Astrocyte of the hippocampus (primary cell): ENCODE data around the gene PPP2R2C.

Source experiments
- DNase-seq: peaks from one replicate; pipeline ENCODE4 v3.0.0; 2011; ENCODE audit warnings: low read depth, low spot score

The PPP2R2C gene

DNA sequence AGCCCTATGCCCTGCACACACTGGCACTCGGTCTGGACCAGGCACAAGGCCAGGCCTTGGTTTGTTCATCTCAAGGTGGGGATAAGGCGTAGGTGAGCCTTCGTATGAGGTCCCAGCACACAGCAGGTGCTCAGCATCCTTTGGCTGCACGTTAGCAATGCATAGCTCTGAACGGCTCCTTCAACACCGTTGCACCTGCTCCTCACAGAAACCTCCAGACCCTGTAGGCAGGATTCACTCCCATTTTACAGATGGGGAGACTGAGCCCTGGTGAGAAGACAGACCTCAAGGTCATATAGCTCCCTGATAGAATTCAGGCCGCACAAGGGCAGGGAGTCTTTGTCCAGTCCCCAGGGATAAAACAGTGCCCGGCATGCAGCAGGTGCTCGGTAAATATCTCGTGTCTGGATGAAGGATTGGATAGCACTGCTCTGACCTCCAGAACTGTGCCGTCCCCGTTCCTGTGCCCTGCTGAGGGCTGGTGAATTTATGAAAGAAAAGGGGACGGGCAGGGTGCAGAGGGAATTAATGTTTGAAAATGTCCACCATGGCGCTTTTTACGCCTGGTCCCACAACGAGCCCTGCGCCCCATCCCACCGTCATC, 2.4 kb downstream of the PPP2R2C start:
- DNase-seq = no peak

DNA sequence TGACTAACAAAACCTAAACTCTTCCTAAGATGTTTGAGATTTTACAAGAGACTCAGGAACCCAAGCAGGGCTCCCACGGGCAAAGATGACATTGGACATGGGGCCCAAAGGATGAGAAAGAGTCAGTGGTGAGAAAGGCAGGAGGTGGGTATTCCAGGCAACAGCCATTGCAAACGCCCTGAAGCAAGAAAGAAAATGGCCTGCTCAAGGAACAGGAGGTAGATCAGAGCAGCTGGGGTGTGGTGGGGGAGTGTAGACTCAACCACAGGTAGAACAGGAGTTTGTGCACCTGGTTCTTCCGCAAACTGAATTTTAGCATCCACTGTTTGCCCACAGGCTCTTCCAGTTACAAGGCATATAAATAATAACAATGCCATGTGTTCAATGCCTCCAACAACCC, 3.3 kb downstream of the PPP2R2C start:
- DNase-seq = no peak

DNA sequence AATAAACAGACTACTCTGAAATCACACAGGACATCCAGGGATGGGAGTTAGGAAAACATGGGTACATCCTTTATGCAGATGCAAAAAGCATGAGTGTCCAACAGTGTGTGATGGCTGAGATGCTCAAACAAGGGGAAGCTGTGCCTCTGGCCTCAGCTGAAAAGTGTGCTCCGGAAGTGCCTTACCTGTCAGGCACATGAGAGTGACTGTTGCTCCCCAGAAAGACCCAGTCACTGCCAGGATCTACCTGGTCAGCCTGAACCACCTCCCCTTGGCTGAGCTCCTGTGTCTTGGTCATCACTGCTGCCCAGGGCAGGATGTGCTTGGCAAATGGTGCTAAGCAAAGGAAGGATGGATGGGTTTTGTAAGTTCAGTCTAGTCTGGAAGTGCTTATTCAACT, 4.0 kb downstream of the PPP2R2C start:
- no peak for DNase-seq

GRCh38 chr4:6467600-6467999, 4.8 kb downstream of the PPP2R2C start:
- no peak for DNase-seq

- DNase-seq = no peak
Observed at GRCh38 chr4:6466756-6467381, 5.5 kb downstream of the PPP2R2C start.

GRCh38 chr4:6465955-6466354, 6.5 kb downstream of the PPP2R2C start:
- no peak for DNase-seq

DNA sequence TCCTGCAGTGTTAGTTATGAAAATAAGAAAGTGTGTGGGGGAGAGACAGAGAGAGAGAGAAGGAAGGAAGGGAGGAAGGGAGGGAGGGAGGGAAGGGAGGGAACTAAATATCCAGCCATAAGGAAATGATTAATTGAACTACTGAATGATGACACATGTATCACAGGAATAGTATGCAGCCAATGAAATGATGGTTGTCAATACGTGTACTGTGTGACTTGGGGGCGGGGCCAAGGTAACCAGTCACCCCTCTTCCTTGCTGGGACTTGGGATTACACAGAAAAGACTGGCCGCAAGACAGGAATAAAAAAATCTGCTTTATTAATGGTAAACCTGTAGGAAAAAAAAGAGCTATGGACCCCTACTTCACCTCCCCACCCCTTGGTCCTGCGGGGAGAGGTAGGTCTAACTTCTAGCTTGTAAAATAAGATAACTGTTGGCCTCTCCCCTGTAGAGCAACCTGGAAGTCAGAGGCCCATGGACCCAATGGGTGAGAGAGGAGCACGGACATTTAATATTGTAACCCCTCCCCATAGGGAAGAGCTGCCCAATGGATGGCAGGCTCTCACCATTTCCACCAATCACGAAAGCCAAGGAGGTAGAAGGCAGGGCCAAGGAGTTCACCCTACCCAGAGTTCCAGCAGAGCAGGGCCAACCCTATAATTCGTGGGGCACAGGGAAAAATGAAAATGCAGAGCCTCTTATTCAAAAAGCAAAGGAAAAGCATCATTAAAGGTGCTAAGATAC, 7.4 kb downstream of the PPP2R2C start:
- DNase-seq = no peak

- DNase-seq = no peak
Observed at GRCh38 chr4:6463311-6464289, 8.8 kb downstream of the PPP2R2C start.

- no peak for DNase-seq
Observed at GRCh38 chr4:6461301-6462165, 10.9 kb downstream of the PPP2R2C start.

DNA sequence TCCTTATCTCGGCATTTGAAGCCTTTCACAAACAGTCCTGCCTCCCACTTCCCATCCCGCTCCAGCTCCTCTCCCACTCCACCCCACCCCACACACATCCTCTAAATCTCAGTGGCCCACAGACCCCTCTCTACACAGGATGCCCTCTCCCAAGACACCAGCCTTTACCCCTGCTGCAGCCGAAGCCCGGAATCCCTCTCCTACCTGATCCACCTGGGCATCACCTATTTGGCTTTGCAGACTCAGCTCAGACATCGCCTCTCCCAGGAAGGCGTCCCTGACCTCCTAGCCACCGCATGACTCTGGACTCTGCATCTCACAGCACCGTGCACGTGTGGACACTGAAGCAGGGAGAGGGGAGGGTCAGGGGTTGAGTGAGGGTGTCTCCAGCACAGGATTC, 11.5 kb downstream of the PPP2R2C start:
- DNase-seq = no peak

DNA sequence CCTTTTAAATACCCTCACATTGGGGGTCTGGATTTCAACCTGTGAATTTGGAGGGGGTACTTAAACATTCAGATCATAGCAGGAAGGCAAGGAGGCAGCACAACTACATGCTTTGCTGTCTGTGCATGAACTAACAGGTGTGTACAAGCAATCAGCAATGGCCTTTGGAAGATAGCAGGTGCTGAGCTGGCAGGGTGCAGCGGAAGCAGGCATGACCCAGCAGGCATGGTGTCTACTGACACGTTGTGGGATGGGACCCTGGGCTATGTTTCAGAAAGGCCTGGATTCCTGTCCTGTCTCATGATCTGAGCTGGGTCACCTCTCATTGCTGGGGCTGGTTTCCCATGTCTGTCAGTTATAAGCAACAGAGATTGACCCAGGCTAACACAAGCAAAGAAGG, 13.9 kb downstream of the PPP2R2C start:
- no peak for DNase-seq

GRCh38 chr4:6456450-6456849, 16.0 kb downstream of the PPP2R2C start:
- DNase-seq = no peak

GRCh38 chr4:6454112-6454910, 18.1 kb downstream of the PPP2R2C start:
- no peak for DNase-seq

GRCh38 chr4:6453688-6453990, 18.8 kb downstream of the PPP2R2C start:
- no peak for DNase-seq

DNA sequence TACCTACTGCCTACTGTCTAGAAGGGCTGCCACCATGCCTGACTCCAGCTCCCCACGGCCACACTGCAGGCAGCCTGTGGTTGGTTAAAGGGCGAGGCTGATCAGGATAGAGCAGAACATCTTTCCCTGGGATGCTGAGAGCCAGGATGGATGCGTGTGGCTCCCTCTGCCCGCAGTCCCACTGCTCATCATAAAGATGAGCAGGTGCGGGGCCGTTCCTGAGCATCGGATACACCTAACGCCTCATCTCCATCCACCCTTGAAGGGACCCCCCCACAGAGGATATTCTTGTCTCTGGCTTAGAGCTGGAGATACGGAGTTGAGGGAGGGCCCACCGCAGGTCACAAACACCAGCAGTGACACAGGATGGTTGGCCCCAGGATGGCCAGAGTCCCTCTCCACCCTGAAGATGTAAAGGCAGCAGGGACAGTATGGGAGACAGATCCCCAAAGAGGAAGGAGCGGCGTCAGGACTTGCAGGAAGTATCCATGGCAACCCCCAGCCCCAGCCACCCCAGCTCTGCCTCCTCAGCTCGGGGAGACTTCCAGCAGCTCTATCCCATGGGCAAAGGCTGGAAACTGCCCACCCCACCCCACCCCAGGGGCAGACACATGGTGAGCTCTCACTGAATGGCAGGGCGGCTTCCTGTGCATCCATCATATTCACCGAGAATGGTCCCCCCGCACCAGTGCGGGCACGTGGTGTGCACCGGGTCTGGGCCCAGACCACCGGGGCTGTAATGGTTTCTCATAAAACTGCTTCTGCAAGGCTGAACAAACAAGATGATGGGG, 19.3 kb downstream of the PPP2R2C start:
- DNase-seq = no peak

- no peak for DNase-seq
Observed at GRCh38 chr4:6452116-6452896, 20.1 kb downstream of the PPP2R2C start.

GRCh38 chr4:6451309-6451708, 21.1 kb downstream of the PPP2R2C start:
- DNase-seq = no peak

GRCh38 chr4:6450709-6451108, 21.7 kb downstream of the PPP2R2C start:
- no peak for DNase-seq
